Astrocyte (in vitro differentiated cells and primary cell): ENCODE results near the gene PPP6R2. TPM values are rescaled to one million over a fixed set of nuclear protein-coding genes. Genes with fewer than 3 reads are reported as not detected.

Experiments used
- DNase-seq: peaks from one replicate; pipeline ENCODE4 v3.0.0-alpha.2; 2010; ENCODE audit warnings: low read depth
- FAIRE-seq: peaks from 2 replicates; lab custom pipeline; 2011; peaks lifted over from hg19 to GRCh38; lab: Jason Lieb, UNC
- H2AFZ ChIP-seq: 2 replicates; pipeline ENCODE4 v1.6.0; 2012; ENCODE audit warnings: low read depth, low read length, inconsistent platforms
- H3K27ac ChIP-seq: 2 replicates; pipeline ENCODE4 v1.5.1; 2011; ENCODE audit warnings: low read depth, low read length, inconsistent platforms
- H3K27me3 ChIP-seq: 2 replicates; pipeline ENCODE4 v1.6.0; 2011; ENCODE audit warnings: low read length, inconsistent platforms; ENCODE audit not compliant: insufficient read depth
- H3K36me3 ChIP-seq: 2 replicates; pipeline ENCODE4 v1.5.1; 2011; ENCODE audit warnings: low read length, inconsistent platforms; ENCODE audit not compliant: insufficient read depth
- H3K4me1 ChIP-seq: 2 replicates; pipeline ENCODE4 v1.5.1; 2011; ENCODE audit warnings: low read length, inconsistent platforms; ENCODE audit not compliant: insufficient read depth
- H3K4me2 ChIP-seq: 2 replicates; pipeline ENCODE4 v1.6.0; 2012; ENCODE audit warnings: low read length, inconsistent platforms
- H3K4me3 ChIP-seq: 2 replicates; pipeline ENCODE4 v1.5.1; 2011; ENCODE audit warnings: low read depth, mild to moderate bottlenecking, low read length, inconsistent platforms; ENCODE audit not compliant: insufficient read depth
- H3K79me2 ChIP-seq: 2 replicates; pipeline ENCODE4 v1.6.0; 2012; ENCODE audit warnings: mild to moderate bottlenecking, low read length, inconsistent platforms; ENCODE audit not compliant: insufficient read depth
- H3K9ac ChIP-seq: 2 replicates; pipeline ENCODE4 v1.6.0; 2012; ENCODE audit warnings: mild to moderate bottlenecking, low read length, inconsistent platforms
- H3K9me3 ChIP-seq: 2 replicates; pipeline ENCODE4 v1.5.1; 2012; ENCODE audit warnings: low read depth, mild to moderate bottlenecking, low read length, inconsistent platforms; ENCODE audit not compliant: insufficient read depth
- H4K20me1 ChIP-seq: 2 replicates; pipeline ENCODE4 v1.6.0; 2012; ENCODE audit warnings: low read length, inconsistent platforms; ENCODE audit not compliant: insufficient read depth
- H3K27ac Mint-ChIP-seq: one replicate; pipeline ENCODE4 v1.8.0; 2021; ENCODE audit warnings: mild to moderate bottlenecking, mixed read lengths; ENCODE audit not compliant: unreplicated experiment
- H3K27me3 Mint-ChIP-seq: one replicate; pipeline ENCODE4 v1.8.0; 2021; ENCODE audit warnings: low read depth, mixed read lengths; ENCODE audit not compliant: unreplicated experiment
- H3K36me3 Mint-ChIP-seq: one replicate; pipeline ENCODE4 v1.8.0; 2021; ENCODE audit warnings: low read depth, mixed read lengths; ENCODE audit not compliant: unreplicated experiment
- H3K4me1 Mint-ChIP-seq: one replicate; pipeline ENCODE4 v1.8.0; 2021; ENCODE audit warnings: low read depth, mixed read lengths; ENCODE audit not compliant: unreplicated experiment
- H3K4me3 Mint-ChIP-seq: one replicate; pipeline ENCODE4 v1.8.0; 2021; ENCODE audit warnings: mild to moderate bottlenecking, moderate library complexity, mixed read lengths; ENCODE audit not compliant: unreplicated experiment
- H3K9me3 Mint-ChIP-seq: one replicate; pipeline ENCODE4 v1.8.0; 2021; ENCODE audit warnings: mild to moderate bottlenecking, mixed read lengths; ENCODE audit not compliant: unreplicated experiment
- EZH2 ChIP-seq: IDR thresholded peaks from 2 replicates; pipeline ENCODE4 v1.6.1; 2012; ENCODE audit warnings: mild to moderate bottlenecking, low read length, inconsistent platforms; ENCODE audit not compliant: insufficient read depth
- total RNA-seq: library from RNA; stranded (reverse); gene quantifications from 2 replicates; pipeline ENCODE4 v1.2.1, GENCODE V29; 2021
- TF ChIP-seq, protein P1 (sequence below): IDR thresholded peaks from 2 replicates; pipeline ENCODE4 v1.5.1; 2011; ENCODE audit warnings: low read depth, mild to moderate bottlenecking, inconsistent platforms, low read length, moderate library complexity; ENCODE audit not compliant: insufficient read depth

Gene PPP6R2
- total RNA-seq, 1 donor from 2014 or later, result 48.3 TPM

DNA sequence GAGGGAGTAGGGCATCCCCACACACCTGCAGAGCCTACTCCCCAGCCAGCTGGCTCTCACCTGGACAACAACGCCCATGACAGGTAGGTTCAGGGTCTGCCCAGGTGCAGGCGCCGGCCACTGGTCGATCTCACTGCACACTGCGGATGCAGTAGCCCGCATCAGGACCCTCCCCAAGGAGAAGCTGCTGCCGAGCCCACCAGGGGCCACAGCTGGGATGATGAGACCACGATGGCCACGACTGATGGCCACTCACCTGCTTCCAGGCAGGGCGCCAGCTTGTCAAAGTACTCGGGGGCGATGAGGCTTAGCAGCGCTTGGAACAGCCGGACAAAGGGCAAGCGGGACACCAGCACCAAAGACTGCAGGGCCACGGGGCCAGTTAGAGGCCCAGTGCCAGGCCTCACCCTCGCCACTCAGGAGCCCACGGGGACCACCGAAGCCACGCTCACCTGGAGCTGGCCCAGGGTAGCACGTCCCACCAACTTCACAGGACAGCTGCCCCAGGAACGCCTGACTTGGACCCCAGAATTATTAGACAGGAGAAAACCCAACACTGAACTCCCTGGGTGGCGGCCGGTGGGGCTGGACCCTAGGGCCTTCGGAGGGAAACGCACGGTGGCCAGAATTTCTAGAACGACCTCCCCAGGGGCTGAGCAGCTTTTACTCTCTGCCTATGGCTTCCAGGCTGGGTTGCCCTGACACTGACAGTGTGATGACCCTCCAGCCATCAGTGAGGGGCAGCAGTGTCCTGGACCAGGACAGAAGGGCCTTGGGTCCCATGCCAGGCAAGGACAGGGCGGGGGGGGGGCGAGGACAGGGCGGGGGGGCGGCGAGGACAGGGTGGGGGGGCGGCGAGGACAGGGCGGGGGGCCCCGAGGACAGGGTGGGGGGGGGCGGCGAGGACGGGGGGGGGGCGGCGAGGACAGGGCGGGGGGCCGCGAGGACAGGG, 26.7 kb upstream of the PPP6R2 start:
- no peak overlapping the region for H2AFZ ChIP-seq
- FAIRE-seq (no peak), DNase-seq (no peak)
- no peaks in the 10 kb centered on the region for H4K20me1 ChIP-seq
- Mint-ChIP-seq H3K27ac (no peak overlapping the region), H3K9me3 (peaks cover 2% of the 10 kb centered on the region), H3K4me1 (peaks cover 3% of the 10 kb centered on the region), H3K4me3 (no peak overlapping the region), H3K27me3 (peaks cover 19% of the 10 kb centered on the region), H3K36me3 (no peaks in the 10 kb centered on the region)
- H3K4me1 ChIP-seq, result no peaks in the 10 kb centered on the region
- H3K79me2 ChIP-seq, result no peaks in the 10 kb centered on the region
- H3K36me3 ChIP-seq, result no peaks in the 10 kb centered on the region
- H3K27ac ChIP-seq, result no peak overlapping the region
- TF ChIP-seq, protein P1, sequence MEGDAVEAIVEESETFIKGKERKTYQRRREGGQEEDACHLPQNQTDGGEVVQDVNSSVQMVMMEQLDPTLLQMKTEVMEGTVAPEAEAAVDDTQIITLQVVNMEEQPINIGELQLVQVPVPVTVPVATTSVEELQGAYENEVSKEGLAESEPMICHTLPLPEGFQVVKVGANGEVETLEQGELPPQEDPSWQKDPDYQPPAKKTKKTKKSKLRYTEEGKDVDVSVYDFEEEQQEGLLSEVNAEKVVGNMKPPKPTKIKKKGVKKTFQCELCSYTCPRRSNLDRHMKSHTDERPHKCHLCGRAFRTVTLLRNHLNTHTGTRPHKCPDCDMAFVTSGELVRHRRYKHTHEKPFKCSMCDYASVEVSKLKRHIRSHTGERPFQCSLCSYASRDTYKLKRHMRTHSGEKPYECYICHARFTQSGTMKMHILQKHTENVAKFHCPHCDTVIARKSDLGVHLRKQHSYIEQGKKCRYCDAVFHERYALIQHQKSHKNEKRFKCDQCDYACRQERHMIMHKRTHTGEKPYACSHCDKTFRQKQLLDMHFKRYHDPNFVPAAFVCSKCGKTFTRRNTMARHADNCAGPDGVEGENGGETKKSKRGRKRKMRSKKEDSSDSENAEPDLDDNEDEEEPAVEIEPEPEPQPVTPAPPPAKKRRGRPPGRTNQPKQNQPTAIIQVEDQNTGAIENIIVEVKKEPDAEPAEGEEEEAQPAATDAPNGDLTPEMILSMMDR, result no peak
- TF ChIP-seq EZH2, result no peak
- no peaks in the 10 kb centered on the region for H3K27me3 ChIP-seq
- no peak overlapping the region for H3K4me2 ChIP-seq
- no peaks in the 10 kb centered on the region for H3K9me3 ChIP-seq
- H3K9ac ChIP-seq, result no peak overlapping the region
- H3K4me3 ChIP-seq, result no peak overlapping the region

DNA sequence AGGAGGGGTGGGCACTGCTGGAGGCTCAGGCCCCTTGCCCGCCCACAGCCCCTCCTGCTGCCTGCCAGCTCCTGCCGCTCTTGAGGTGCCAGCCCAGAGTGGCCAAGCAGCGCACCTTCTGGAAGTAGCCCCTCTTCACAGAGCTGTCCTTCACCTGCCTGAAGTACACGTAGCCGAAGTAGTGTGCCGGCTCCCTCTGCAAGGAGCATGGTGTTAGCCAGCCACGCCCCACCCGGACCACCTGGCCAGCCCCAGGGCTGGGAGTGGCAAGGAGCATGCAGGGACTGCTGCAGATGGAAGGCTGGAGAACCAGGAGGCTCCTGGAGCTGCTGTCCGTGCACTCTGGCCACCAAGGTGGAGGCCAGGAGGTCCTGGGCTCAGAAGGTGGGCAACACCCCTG, 25.9 kb upstream of the PPP6R2 start:
- H3K9me3 Mint-ChIP-seq, result peaks cover 2% of the 10 kb centered on the region
- H3K27me3 Mint-ChIP-seq, result peaks cover 19% of the 10 kb centered on the region
- no peaks in the 10 kb centered on the region for H3K79me2 ChIP-seq
- no peaks in the 10 kb centered on the region for H3K4me1 ChIP-seq
- no peaks in the 10 kb centered on the region for H3K36me3 Mint-ChIP-seq
- no peak overlapping the region for H3K9ac ChIP-seq
- H3K9me3 ChIP-seq, result no peaks in the 10 kb centered on the region
- H3K27ac Mint-ChIP-seq, result no peak overlapping the region
- H3K36me3 ChIP-seq, result no peaks in the 10 kb centered on the region
- no peak overlapping the region for H3K27ac ChIP-seq
- FAIRE-seq (no peak), DNase-seq (no peak)
- H3K4me1 Mint-ChIP-seq, result peaks cover 3% of the 10 kb centered on the region
- H4K20me1 ChIP-seq, result no peaks in the 10 kb centered on the region
- H3K27me3 ChIP-seq, result no peaks in the 10 kb centered on the region
- H3K4me3 ChIP-seq, result no peak overlapping the region
- no peak overlapping the region for H3K4me2 ChIP-seq
- no peak overlapping the region for H3K4me3 Mint-ChIP-seq
- H2AFZ ChIP-seq, result no peak overlapping the region
- TF ChIP-seq, protein P1, result no peak
- TF ChIP-seq EZH2, result no peak

DNA sequence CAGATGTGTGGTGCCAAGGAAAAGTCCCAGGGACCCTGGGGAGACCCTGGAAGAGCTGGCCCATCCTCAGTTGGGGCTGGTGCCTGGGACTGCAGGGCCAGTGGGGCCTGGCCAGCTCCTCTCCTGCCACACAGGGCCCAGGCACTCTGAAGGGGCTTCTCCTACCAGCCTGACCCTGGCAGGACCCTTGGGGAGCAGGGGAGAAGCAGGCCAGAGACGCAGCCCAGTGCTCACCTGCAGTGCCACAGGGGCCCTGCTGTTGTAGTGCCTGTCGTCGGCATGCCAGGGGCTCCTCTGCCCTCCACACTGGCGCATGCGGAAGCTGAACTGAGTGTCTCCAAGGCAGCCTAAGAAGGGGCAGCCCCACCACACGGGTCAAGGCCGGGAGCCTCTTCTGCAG, 25.5 kb upstream of the PPP6R2 start:
- Histone ChIP-seq H3K4me3 (no peak overlapping the region), H3K4me2 (no peak overlapping the region), H3K36me3 (no peaks in the 10 kb centered on the region), H3K27ac (no peak overlapping the region), H3K79me2 (no peaks in the 10 kb centered on the region), H3K9ac (no peak overlapping the region), H3K4me1 (no peaks in the 10 kb centered on the region), H3K27me3 (no peaks in the 10 kb centered on the region), H3K9me3 (no peaks in the 10 kb centered on the region), H4K20me1 (no peaks in the 10 kb centered on the region), H2AFZ (no peak overlapping the region)
- FAIRE-seq (no peak), DNase-seq (no peak)
- Mint-ChIP-seq H3K27ac (no peak overlapping the region), H3K4me1 (peaks cover 3% of the 10 kb centered on the region), H3K36me3 (no peaks in the 10 kb centered on the region), H3K4me3 (no peak overlapping the region), H3K27me3 (peaks cover 19% of the 10 kb centered on the region), H3K9me3 (peaks cover 2% of the 10 kb centered on the region)
- TF ChIP-seq, protein P1, result no peak
- TF ChIP-seq EZH2, result no peak
